Upper lobe of right lung (tissue), 1 donor: ENCODE results near the gene REEP1. TPM values are rescaled to one million over a fixed set of nuclear protein-coding genes. Genes with fewer than 3 reads are reported as not detected.

ENCODE experiments used
- ATAC-seq: fragments of 200-7000 bp; cut with Tn5 transposase; one replicate; pipeline ENCODE4 v1.9.1; 2020; ENCODE audit warnings: mild to moderate bottlenecking, moderate library complexity
- DNase-seq: peaks from one replicate; pipeline ENCODE4 v3.0.0-alpha.2; 2020
- H3K27ac ChIP-seq: fragments of 200-600 bp; one replicate; pipeline ENCODE4 v1.8.0; 2022
- H3K27me3 ChIP-seq: fragments of 200-600 bp; one replicate; pipeline ENCODE4 v1.8.0; 2022; ENCODE audit warnings: mild to moderate bottlenecking
- H3K36me3 ChIP-seq: fragments of 200-600 bp; one replicate; pipeline ENCODE4 v1.8.0; 2022
- H3K4me1 ChIP-seq: fragments of 200-600 bp; one replicate; pipeline ENCODE4 v1.8.0; 2022
- H3K4me3 ChIP-seq: fragments of 200-600 bp; one replicate; pipeline ENCODE4 v1.8.0; 2022; ENCODE audit warnings: mild to moderate bottlenecking
- H3K9me3 ChIP-seq: fragments of 200-600 bp; one replicate; pipeline ENCODE4 v1.8.0; 2022
- intact Hi-C: fragments of 100-400 bp; cut with DNase I; formaldehyde crosslinking; loops from one replicate; pipeline ENCODE4 v1.11.0; 2022
- total RNA-seq: library from RNA; stranded (reverse); fragmentation: NEBNext Ultra II Directional; extraction: Animal tissue kit (Norgen Biotek cat#: 25700); gene quantifications from one replicate; pipeline ENCODE4 v1.2.1, GENCODE V29; 2021
- TF ChIP-seq, protein P1 (sequence below): fragments of 200-600 bp; IDR thresholded peaks from one replicate; pipeline ENCODE4 v1.8.0; 2022; ENCODE audit warnings: antibody characterized with exemption
- donor health status: DM: no; HTN: yes; CAD: no; lungs with severe emphysema.

Gene REEP1
- total RNA-seq, 1 donor from 2014 or later = 7.8 TPM

DNA sequence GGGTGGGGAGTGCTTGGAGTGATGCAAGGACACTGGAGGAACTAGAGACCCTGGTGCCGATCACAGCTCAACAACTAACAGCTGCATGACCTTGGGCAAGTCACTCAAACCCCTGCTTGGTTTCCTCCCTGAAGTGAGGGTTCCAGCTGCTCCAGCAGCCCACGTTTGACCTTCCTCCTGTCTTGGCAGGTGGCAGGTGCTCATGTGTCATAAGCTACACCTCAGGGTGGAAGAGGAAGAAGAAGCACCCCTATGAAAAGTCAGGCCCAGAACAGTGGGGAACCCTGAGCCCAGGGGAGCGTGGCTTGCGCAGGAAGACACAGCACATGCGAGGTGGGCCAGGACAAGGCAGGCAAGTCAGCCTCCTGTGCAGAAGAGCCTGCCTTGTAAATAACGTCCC, 95.8 kb downstream of the REEP1 start:
- ATAC-seq = no peak
- TF ChIP-seq, protein P1, sequence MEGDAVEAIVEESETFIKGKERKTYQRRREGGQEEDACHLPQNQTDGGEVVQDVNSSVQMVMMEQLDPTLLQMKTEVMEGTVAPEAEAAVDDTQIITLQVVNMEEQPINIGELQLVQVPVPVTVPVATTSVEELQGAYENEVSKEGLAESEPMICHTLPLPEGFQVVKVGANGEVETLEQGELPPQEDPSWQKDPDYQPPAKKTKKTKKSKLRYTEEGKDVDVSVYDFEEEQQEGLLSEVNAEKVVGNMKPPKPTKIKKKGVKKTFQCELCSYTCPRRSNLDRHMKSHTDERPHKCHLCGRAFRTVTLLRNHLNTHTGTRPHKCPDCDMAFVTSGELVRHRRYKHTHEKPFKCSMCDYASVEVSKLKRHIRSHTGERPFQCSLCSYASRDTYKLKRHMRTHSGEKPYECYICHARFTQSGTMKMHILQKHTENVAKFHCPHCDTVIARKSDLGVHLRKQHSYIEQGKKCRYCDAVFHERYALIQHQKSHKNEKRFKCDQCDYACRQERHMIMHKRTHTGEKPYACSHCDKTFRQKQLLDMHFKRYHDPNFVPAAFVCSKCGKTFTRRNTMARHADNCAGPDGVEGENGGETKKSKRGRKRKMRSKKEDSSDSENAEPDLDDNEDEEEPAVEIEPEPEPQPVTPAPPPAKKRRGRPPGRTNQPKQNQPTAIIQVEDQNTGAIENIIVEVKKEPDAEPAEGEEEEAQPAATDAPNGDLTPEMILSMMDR = no peak
- Histone ChIP-seq H3K9me3 (no peaks in the 10 kb centered on the region), H3K27ac (no peak overlapping the region), H3K36me3 (no peaks in the 10 kb centered on the region), H3K27me3 (no peaks in the 10 kb centered on the region), H3K4me3 (no peak overlapping the region), H3K4me1 (no peaks in the 10 kb centered on the region)
- intact Hi-C loops = no loop called here
- no peak for DNase-seq

DNA sequence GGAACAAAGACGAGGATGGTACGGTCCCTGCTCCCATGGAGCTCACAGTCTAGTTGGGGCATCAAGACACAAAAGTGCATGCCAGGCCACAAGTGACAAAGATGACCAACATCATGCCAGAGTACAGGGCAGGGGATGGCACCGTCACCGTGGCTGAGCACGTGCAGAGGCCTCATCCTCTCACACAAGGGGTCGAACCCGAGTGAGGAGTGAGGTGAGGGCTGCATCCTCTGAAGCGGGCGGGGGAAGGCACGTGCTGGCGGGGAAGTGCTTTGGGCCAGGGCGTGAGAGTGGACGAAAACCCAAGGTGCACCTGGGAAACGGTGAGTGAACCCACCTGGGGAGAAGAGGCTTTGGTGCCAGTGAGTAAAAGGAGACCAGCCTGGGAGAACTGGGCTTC, 97.2 kb downstream of the REEP1 start:
- Histone ChIP-seq H3K27ac (no peak overlapping the region), H3K4me1 (no peaks in the 10 kb centered on the region), H3K4me3 (no peak overlapping the region), H3K9me3 (no peaks in the 10 kb centered on the region), H3K36me3 (no peaks in the 10 kb centered on the region), H3K27me3 (no peaks in the 10 kb centered on the region)
- intact Hi-C loops = no loop called here
- no peak for ATAC-seq
- TF ChIP-seq, protein P1 = no peak
- DNase-seq = no peak

DNA sequence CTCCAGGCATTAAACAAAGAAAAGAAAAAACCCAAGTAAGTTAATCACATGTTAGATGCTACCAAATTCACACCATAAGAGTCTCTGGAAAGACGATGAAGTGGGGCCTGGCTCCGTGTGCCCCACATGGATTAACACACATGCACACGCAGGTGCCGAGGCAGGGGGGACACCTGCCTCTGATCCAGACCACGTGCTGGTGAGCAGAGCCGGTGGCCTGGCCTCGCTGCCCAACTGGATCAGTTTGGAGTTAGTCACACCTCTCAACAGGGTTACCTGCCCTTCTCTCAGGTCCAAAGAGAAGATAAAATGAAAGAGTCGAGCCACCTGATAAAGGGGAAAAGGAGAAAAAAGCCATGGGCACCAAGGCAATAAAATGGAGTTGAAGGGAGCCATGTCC, 97.7 kb downstream of the REEP1 start:
- Histone ChIP-seq H3K9me3 (no peaks in the 10 kb centered on the region), H3K4me3 (no peak overlapping the region), H3K4me1 (no peaks in the 10 kb centered on the region), H3K36me3 (no peaks in the 10 kb centered on the region), H3K27me3 (no peaks in the 10 kb centered on the region), H3K27ac (no peak overlapping the region)
- intact Hi-C loops = no loop called here
- no peak for ATAC-seq
- no peak for DNase-seq
- TF ChIP-seq, protein P1 = no peak

DNA sequence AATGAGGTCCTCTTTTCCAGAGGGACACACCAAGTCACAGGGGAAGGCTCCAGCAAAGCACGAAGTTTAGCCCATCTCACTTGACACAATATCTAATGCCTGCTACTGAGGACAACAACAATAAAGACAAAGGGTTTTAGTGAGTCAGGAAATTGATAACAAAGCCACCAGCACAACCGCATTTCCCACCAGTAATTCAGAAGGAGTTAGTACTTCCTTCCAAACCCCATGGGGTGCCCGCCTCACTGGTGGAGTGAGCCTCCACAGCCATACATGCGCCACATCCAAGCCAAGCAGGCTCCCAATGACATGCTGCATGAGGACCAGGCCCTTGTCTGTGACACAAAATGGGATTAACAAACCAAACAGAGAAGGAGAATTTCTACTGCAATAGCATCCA, 98.1 kb downstream of the REEP1 start:
- TF ChIP-seq, protein P1 = no peak
- no peak for ATAC-seq
- H3K36me3 ChIP-seq = no peaks in the 10 kb centered on the region
- no peak overlapping the region for H3K27ac ChIP-seq
- H3K27me3 ChIP-seq = no peaks in the 10 kb centered on the region
- no peaks in the 10 kb centered on the region for H3K9me3 ChIP-seq
- DNase-seq = no peak
- intact Hi-C loops = no loop called here
- no peak overlapping the region for H3K4me3 ChIP-seq
- H3K4me1 ChIP-seq = no peaks in the 10 kb centered on the region

DNA sequence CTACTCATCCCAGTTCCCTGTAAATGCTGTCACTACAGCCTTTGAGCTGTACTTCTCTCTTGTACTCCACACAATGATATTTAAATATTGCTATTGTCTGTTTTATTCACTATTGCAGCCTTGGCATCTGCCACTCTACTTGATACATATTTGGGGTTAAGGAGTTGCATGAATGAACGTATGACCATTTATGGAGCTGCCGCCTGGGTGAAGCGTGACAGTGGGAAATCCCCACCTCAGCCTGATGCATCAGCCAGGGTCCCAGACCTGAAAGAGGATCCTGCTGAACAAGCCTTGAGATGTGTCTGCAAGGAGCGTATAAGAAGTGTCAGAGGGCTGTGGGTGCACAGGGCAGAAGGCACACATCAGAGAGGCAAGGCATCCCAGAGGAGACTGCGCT, 99.1 kb downstream of the REEP1 start:
- TF ChIP-seq, protein P1 = no peak
- no peaks in the 10 kb centered on the region for H3K4me1 ChIP-seq
- no peaks in the 10 kb centered on the region for H3K9me3 ChIP-seq
- intact Hi-C loops = no loop called here
- H3K4me3 ChIP-seq = no peak overlapping the region
- H3K27me3 ChIP-seq = no peaks in the 10 kb centered on the region
- no peak overlapping the region for H3K27ac ChIP-seq
- DNase-seq (no peak), ATAC-seq (no peak)
- no peaks in the 10 kb centered on the region for H3K36me3 ChIP-seq

DNA sequence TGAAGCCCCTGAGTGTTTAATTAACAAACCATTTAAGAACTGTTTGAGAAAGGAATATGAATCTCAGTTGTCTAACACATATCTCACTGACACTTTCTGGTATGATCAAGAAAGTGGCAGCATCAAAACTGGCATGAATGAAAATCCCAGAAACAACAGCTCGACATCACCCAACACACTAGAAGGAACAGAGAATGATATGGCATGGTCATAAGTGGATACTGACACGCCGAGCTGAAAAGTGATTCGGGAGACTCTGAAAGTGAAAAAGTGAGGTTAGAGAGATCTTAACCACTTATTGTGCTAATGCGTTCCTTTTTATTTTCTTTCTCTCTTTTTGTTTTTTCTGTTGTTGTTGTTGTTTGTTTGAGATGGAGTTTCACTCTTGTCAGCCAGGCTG, 100.3 kb downstream of the REEP1 start:
- Histone ChIP-seq H3K9me3 (no peaks in the 10 kb centered on the region), H3K27me3 (no peaks in the 10 kb centered on the region), H3K27ac (no peak overlapping the region), H3K4me3 (no peak overlapping the region), H3K4me1 (no peaks in the 10 kb centered on the region), H3K36me3 (no peaks in the 10 kb centered on the region)
- ATAC-seq (no peak), DNase-seq (no peak)
- intact Hi-C loops = no loop called here
- TF ChIP-seq, protein P1 = no peak
